Medulla oblongata (tissue), 1 donor: ENCODE results near the gene NFIL3.
"Not testable (repeated sequence)": the region's sequence is repeated elsewhere in the genome, so short reads cannot be mapped to it uniquely, and the experiment has no call there.

ENCODE experiments used
- DNase-seq: peaks from one replicate; pipeline ENCODE4 v3.0.0-alpha.2; 2015; ENCODE audit errors: extremely low spot score

The NFIL3 gene

GRCh38 chr9:91423785-91424402 lies at the start of gene NFIL3:
NFIL3 (minus strand) TSS chr9:91423832; CDS start chr9:91410734, 13,098 bp downstream.
- DNase-seq: peak; percentile 87

- not testable (repeated sequence) for DNase-seq
Measured at GRCh38 chr9:91471524-91471923, 47.9 kb upstream of the NFIL3 start.

DNA sequence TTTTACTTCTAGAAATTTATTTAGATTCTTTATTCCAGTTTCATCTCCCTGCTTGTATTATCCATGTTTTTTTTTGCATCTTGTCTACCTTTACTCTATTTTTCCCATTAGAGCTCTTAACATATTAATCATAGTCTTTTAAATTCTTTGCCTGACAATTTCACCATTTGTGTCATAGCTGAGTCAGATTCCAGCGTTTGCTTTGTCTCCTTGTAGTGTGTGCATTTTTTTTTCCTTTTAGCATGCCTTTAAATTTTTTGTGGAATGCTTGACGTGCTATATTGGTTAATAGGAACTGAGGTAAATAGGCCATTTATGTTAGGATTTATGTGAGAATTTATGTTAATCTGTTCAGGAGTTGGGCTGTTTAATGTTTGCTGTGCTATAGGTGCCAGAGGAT lies 41.8 kb upstream of the NFIL3 start:
- no peak for DNase-seq

- no peak for DNase-seq
Measured at GRCh38 chr9:91458906-91459305, 35.3 kb upstream of the NFIL3 start.

- no peak for DNase-seq
Measured at GRCh38 chr9:91452844-91453243, 29.2 kb upstream of the NFIL3 start.

- no peak for DNase-seq
Measured at GRCh38 chr9:91451431-91452270, 28.0 kb upstream of the NFIL3 start.

GRCh38 chr9:91445135-91445534 lies 21.5 kb upstream of the NFIL3 start:
- no peak for DNase-seq

DNA sequence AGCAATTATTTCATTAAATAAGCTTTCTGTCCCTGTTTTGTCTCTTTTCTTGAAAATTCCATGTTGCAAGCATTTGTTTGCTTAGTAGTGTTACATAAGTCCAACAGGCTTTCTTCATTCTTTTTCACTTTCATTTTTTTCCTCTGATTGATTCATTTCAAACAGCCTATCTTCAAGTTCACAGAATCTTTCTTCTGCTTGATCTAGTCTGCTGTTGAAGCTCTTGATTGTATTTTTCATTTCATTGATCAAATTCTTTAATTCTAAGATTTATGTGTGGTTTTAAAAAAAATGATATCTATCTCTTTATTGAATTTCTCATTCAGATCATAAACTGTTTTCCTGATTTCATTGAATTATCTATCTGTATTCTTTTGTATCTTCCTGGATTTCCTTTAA lies 20.4 kb upstream of the NFIL3 start:
- no peak for DNase-seq

DNA sequence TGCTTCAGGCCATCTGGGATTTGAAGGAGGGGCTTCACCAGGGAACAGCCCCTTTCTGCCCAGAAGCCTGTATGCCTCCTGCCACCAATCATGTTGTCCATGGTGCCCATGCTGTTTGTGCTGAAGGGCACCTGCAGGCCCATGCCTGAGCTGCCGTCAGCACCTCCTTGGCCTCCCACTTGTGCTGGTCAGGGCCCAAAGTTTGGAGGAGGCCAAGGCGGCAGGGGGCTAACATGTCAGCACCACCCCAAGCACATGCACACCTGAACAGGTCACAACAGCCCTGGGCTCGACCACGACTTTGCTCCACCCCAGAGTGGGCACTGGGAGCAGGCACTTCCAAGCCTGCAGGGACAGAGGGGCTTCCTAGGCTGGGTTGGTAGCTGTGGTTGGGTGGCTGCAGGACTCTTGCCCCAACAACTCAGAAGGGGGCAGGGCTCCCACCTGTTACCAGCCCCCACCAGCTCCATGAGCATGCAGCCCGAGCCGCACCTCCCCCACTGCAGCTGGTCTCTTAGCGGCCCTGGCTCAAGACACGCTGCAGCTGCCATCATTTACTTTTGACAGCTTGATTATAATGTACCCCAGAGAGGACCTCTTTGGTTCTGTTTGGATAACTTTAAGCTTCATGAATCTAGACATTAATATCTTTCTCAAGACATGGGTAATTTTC lies 19.8 kb upstream of the NFIL3 start:
- DNase-seq: no peak

DNA sequence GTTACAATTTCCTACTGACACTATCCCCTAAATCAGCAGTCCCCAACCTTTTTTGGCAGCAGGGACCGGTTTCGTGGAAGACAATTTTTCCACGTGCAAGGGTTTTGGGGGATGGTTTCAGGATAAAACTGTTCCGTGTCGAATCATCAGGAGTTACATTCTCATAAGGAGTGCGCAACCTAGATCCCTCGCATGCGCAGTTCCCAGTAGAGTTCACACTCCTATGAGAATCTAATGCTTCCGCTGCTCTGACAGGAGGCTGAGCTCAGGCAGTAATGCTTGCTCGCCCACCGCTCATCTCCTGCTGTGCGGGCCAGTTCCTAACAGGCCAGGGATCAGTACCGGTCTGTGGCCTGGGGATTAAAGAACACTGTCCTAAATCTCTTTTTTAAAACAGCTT lies 13.2 kb upstream of the NFIL3 start:
- DNase-seq: no peak

DNA sequence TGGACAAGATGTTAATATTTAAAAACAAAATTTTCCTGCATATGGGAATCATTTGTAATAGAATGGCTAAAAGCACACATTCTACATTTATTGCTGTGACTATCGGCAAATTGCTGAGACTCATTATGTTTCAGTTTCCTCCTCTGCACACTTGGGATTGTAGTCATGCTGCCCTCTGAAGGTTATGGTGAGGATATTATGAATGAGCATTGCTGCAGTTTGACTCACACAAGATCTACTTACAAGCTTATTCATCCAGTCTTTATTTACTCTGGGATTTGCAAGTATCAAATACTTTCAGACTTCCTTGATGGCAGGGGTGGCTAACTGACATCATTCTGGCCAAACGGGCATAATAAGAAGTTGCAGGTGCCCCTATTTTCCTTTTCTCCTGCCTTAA lies 9.5 kb upstream of the NFIL3 start:
- DNase-seq: peak; percentile 74

DNA sequence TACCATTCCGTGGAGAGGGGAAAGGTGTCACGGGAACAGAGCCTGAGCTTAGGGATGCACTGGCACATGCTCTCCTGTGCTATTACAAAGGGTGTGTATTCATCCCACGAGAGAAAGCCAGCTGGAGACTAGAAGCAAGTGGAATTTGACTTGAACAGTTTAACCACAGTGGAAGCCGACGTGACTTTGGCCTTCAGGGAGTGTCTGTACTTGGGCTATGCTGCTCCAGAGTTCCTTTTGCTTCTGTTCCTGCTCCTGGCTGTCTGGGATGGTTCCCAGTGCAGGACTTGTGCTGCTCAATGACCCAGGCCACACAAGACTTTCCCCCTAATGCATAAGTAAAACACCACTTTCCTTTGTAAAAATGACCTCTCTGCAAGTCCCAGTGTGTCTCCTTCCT lies 7.9 kb upstream of the NFIL3 start:
- DNase-seq: no peak

DNA sequence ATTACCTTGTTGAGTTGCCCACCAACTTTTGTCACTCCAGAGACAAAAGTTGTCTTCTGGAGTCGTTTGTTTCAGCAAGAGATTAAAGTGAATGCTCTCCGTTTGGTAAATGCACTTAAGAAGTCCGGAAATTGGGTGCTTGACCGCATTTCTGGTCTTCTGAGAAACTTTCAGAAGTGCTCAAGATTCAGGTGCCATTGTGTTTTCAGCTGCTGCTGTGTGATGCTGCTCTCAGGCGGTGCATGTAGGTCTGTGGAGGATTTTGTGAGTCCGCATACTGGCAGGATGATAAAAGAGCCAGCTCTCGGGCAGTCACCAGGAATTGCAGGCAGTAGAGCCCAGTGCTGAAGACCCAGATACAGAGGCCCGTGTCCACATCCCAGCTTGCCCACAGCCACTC lies 5.9 kb upstream of the NFIL3 start:
- DNase-seq: no peak

DNA sequence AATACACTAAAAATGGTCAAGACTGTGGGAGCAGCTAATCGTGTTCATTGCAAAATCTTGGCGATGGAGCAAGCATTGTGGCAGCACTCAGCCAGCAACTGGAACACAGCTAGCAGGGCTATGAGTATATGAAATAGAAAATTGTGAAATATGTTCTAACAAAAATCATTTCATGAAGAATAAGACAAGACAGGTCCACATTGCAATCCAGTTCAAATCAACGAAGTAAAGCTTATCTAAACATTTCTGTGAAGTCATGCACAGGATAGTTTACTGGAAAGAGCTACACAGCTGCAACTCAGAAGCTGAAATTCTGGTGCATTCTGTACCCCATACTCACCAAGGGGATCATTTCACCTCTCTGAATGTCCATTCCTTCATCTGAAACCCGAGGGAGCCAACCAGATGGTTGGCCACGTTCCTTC lies 5.3 kb upstream of the NFIL3 start:
- no peak for DNase-seq

DNA sequence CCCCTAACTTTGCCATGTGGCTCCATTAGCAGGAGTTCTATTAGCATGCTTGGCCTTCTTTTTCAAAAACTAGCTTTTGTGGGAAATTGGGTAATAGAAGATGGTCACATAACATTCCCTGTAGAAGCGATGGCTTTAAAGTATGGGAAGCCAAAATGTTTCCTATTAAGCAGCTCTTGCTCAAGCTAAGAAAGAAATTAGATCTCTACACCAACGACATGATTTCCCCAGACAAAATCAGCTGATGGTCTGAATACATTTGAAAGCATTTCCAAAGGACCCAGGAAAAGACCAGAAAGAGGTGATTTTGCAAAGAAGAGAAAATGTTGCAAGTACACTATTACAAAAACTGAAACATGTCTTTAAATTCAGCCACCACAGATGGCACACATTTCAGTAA lies 4.8 kb upstream of the NFIL3 start:
- no peak for DNase-seq

DNA sequence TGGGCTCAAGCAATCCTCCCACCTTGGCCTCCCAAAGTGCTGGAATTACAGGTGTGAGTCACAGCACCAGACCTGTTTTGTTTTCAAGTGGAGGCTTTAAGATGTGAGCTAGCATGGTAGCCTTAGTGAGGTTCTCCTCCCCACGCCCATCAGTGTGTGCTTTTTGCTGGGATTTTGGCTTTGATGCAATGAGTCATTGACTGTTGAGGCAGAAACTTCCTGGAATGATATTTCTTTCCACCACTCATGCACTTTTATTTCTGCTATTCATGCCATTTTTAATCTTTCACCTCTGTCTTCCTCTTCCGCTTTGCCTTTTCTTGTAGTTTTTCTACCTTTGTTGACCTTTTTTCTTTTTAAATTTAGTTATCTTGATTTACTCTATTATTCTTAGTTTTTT lies 4.2 kb upstream of the NFIL3 start:
- DNase-seq: no peak

GRCh38 chr9:91426123-91426745 lies 2.6 kb upstream of the NFIL3 start:
- DNase-seq: peak; percentile 63

- DNase-seq: peak; percentile 11
Measured at GRCh38 chr9:91425271-91425670, 1.6 kb upstream of the NFIL3 start.

DNA sequence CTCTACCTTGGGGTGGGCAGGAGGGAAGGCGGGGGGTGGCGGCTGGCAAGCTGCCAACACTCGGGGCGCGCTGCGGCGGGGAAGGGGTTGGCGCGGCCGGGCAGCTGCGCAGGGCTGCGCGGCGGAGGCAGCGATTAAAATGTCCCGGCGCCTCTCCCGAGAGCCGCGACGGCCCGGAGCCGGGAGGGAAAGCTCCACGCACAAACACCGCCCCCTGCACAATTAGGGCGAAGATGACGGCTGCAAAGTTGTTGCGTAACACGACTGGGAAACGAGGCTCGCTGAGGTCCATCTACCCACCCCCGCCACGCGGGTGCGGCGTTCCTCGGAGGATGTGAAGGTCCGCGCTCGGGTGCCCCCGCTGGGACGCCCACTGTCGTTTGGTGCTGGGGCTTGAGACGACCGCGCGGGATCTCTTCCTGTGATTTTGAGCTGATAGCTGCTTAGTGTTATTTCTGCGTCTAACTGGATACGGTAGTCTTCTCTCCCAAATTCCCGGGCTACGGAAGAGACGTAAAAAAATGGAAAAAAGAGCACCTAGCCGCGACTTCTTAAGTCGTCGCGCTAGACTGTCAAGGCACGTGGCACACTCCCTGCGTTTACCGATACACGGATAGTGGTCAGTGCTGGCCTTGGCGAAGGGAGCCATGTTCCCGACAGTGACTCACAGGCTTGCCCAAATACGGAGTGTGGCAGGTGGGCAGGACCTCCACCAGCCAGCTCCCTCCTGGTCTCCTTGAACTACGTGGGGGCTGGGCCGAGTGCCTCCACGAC lies 958 bp upstream of the NFIL3 start:
- peak; percentile 86 for DNase-seq

DNA sequence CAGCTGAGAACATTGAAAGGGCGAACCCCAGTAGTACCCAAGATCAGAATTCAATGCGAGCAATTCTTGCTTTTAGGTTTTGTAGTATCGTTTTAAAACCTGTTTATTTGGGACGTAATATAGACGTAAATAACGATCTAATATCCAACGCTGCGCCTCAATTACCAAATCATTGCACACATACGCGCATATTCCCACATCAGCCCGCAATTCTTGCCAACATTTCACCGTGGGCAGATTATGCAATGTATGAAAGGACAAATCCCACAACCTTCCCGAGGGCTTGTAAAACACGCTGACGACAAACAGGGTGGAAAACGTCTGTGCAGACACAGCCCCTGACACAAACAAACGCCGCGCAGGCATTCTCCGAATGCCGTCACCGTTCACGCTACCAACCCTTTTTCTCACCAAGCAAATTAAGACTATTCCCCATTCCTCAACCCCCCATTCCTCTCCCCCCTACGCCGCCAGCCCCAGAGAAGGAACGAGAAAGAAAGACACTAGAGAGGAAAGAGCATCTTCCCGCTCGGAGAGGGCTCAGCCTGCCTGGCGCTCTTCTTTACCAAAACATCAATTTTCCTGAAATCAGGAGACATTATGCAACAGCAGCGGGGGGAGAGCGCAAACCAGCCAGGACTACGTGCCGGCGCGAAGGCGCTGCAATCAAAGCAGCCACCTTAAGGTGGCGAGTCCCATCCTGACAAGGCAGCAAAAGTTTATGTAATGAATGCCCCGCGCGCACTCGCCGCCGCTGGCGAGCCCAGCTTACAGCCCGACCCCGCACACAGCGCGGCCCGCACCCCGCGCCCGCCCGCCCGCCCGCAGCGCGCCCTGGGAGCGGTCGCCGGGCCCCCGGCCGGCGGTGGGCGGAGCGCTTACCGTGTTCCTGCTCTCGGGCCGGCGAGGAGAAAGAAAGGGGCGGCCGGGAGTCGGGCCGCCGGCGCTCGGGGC lies 597 bp downstream of the NFIL3 start:
- DNase-seq: peak; percentile 75
